ENCODE measurements around the gene CACNA1E.

DNA sequence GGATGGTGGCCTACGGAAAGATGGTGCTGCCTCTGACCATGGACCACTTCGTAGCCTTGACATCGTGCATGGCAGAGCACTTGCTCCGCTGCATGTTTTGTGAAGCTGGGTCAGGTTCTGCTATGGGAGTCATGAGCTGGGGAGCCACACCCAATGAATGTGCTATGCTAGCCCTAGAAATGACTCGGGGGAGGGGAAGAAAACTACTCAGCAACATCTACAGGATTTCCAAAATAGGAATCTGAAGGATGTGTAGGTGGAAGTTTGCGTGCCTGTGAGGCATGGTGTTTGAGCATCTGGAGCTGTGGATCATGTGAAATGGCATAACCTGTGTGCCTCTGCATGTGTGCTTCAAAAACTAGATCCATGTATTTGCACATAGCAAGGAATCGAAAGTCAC lies 247.3 kb downstream of the CACNA1E start:
- TF ChIP-seq, protein P1, sequence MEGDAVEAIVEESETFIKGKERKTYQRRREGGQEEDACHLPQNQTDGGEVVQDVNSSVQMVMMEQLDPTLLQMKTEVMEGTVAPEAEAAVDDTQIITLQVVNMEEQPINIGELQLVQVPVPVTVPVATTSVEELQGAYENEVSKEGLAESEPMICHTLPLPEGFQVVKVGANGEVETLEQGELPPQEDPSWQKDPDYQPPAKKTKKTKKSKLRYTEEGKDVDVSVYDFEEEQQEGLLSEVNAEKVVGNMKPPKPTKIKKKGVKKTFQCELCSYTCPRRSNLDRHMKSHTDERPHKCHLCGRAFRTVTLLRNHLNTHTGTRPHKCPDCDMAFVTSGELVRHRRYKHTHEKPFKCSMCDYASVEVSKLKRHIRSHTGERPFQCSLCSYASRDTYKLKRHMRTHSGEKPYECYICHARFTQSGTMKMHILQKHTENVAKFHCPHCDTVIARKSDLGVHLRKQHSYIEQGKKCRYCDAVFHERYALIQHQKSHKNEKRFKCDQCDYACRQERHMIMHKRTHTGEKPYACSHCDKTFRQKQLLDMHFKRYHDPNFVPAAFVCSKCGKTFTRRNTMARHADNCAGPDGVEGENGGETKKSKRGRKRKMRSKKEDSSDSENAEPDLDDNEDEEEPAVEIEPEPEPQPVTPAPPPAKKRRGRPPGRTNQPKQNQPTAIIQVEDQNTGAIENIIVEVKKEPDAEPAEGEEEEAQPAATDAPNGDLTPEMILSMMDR (conservative IDR thresholded peaks at IDR 0.05; ENCODE audit: low read depth, low read length), result no peak
- TF ChIP-seq EZH2 (IDR thresholded peaks at IDR 0.05; ENCODE audit: borderline replicate concordance, low read depth, low read length, poor library complexity, severe bottlenecking), result no peak
